OCI-LY1 (cell line): ENCODE results near the gene BPTF.

Source experiments
- H2AFZ ChIP-seq: fragments of 200-600 bp; sonication (generic), shearing (Covaris generic); 2 replicates; pipeline ENCODE4 v1.6.0; 2014; ENCODE audit warnings: antibody characterized with exemption, mild to moderate bottlenecking, low read length
- H3F3A ChIP-seq: fragments of 200-600 bp; sonication (generic), shearing (Covaris generic); 2 replicates; pipeline ENCODE4 v1.6.0; 2014; ENCODE audit warnings: mild to moderate bottlenecking, antibody characterized with exemption, low read length, moderate library complexity; ENCODE audit not compliant: insufficient read depth
- H3K27ac ChIP-seq: fragments of 200-600 bp; sonication (generic); 2 replicates; pipeline ENCODE4 v1.5.1; 2014; ENCODE audit warnings: low read length, mixed run types, mild to moderate bottlenecking, low read depth; ENCODE audit not compliant: poor library complexity, severe bottlenecking
- H3K27me3 ChIP-seq: fragments of 200-600 bp; sonication (generic); 2 replicates; pipeline ENCODE4 v1.6.0; 2014; ENCODE audit warnings: antibody characterized with exemption, mild to moderate bottlenecking, low read length, moderate library complexity; ENCODE audit not compliant: insufficient read depth
- H3K36me3 ChIP-seq: fragments of 200-600 bp; sonication (generic); 2 replicates; pipeline ENCODE4 v1.6.1; 2014; ENCODE audit warnings: mild to moderate bottlenecking, antibody characterized with exemption, low read length, moderate library complexity, mixed read lengths; ENCODE audit not compliant: insufficient read depth
- H3K4me1 ChIP-seq: fragments of 200-600 bp; sonication (generic); 2 replicates; pipeline ENCODE4 v1.5.1; 2014; ENCODE audit warnings: mild to moderate bottlenecking, low read length, moderate library complexity; ENCODE audit not compliant: insufficient read depth, severe bottlenecking
- H3K4me2 ChIP-seq: fragments of 200-600 bp; sonication (generic), shearing (Covaris generic); 2 replicates; pipeline ENCODE4 v1.6.1; 2014; ENCODE audit warnings: low read length
- H3K4me3 ChIP-seq: fragments of 200-600 bp; sonication (generic); 2 replicates; pipeline ENCODE4 v1.5.1; 2014; ENCODE audit warnings: low read length, low read depth, mild to moderate bottlenecking, mixed read lengths; ENCODE audit not compliant: poor library complexity, severe bottlenecking
- H3K79me2 ChIP-seq: fragments of 200-600 bp; shearing (Covaris generic); 2 replicates; pipeline ENCODE4 v1.6.1; 2016; ENCODE audit warnings: mixed run types, low read length, mixed read lengths; ENCODE audit not compliant: insufficient read depth
- H3K9ac ChIP-seq: fragments of 200-600 bp; sonication (generic), shearing (Covaris generic); 2 replicates; pipeline ENCODE4 v1.6.1; 2014; ENCODE audit warnings: mild to moderate bottlenecking, low read length, mixed read lengths
- H3K9me2 ChIP-seq: fragments of 200-600 bp; sonication (generic), shearing (Covaris generic); 2 replicates; pipeline ENCODE4 v1.6.1; 2014; ENCODE audit warnings: low read depth, mild to moderate bottlenecking, low read length, mixed read lengths
- H3K9me3 ChIP-seq: fragments of 200-600 bp; shearing (Covaris generic); 2 replicates; pipeline ENCODE4 v1.6.1; 2014; ENCODE audit warnings: low read length, mixed read lengths
- H4K20me1 ChIP-seq: fragments of 200-600 bp; sonication (generic), shearing (Covaris generic); 2 replicates; pipeline ENCODE4 v1.6.0; 2016; ENCODE audit warnings: mild to moderate bottlenecking, low read length; ENCODE audit not compliant: insufficient read depth
- EZH2 ChIP-seq: fragments of 200-600 bp; sonication (generic), shearing (Covaris generic); IDR thresholded peaks from 2 replicates; pipeline ENCODE4 v1.8.0; 2017; ENCODE audit warnings: borderline replicate concordance, mixed run types, mild to moderate bottlenecking, antibody characterized with exemption, low read length, moderate library complexity, mixed read lengths
- TF ChIP-seq, protein P1 (sequence below): fragments of 200-600 bp; sonication (generic), shearing (Covaris generic); IDR thresholded peaks from 2 replicates; pipeline ENCODE4 v1.5.1; 2017; ENCODE audit warnings: mild to moderate bottlenecking, antibody characterized with exemption, low read length, moderate library complexity, mixed read lengths

BPTF gene

DNA sequence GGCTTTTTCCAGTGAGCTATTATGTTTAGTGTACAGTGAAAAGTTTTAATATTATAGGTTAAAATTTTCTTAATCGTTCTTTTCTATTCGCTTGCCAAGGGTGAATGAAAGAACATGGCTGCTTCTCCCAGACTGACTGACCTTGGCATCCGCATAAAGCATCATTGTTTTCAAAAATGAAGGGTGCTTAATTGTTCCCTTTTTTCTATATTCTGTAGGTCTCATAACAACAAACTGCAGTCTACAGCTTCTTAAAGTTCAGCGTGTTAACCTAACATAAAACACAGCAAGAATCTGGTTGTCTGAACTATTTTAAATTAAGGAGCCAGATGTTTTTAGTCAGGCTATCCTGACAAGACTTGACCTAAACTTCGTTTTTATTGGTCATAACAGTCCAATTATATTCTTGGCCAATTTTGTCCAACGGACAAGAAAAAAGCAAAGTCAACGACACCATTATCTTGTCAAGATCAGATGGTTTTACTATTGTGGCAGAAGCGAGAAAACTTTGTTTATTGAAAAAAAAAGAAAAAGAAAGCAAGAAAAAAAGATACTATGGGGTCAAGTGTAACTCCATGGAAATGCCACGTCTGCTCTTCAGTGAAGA is 156.8 kb downstream of the BPTF start:
- H3K9me3 ChIP-seq: no peaks in the 10 kb centered on the region
- H2AFZ ChIP-seq: no peak overlapping the region
- peaks cover 32% of the 10 kb centered on the region for H3K36me3 ChIP-seq
- no peak overlapping the region for H3K4me2 ChIP-seq
- no peaks in the 10 kb centered on the region for H3K79me2 ChIP-seq
- no peak overlapping the region for H3K4me3 ChIP-seq
- no peaks in the 10 kb centered on the region for H4K20me1 ChIP-seq
- H3K9ac ChIP-seq: no peak overlapping the region
- H3K4me1 ChIP-seq: no peaks in the 10 kb centered on the region
- no peaks in the 10 kb centered on the region for H3F3A ChIP-seq
- no peak overlapping the region for H3K27ac ChIP-seq
- H3K27me3 ChIP-seq: no peaks in the 10 kb centered on the region
- TF ChIP-seq, protein P1, sequence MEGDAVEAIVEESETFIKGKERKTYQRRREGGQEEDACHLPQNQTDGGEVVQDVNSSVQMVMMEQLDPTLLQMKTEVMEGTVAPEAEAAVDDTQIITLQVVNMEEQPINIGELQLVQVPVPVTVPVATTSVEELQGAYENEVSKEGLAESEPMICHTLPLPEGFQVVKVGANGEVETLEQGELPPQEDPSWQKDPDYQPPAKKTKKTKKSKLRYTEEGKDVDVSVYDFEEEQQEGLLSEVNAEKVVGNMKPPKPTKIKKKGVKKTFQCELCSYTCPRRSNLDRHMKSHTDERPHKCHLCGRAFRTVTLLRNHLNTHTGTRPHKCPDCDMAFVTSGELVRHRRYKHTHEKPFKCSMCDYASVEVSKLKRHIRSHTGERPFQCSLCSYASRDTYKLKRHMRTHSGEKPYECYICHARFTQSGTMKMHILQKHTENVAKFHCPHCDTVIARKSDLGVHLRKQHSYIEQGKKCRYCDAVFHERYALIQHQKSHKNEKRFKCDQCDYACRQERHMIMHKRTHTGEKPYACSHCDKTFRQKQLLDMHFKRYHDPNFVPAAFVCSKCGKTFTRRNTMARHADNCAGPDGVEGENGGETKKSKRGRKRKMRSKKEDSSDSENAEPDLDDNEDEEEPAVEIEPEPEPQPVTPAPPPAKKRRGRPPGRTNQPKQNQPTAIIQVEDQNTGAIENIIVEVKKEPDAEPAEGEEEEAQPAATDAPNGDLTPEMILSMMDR: no peak
- no peak for TF ChIP-seq EZH2
- H3K9me2 ChIP-seq: no peaks in the 10 kb centered on the region

DNA sequence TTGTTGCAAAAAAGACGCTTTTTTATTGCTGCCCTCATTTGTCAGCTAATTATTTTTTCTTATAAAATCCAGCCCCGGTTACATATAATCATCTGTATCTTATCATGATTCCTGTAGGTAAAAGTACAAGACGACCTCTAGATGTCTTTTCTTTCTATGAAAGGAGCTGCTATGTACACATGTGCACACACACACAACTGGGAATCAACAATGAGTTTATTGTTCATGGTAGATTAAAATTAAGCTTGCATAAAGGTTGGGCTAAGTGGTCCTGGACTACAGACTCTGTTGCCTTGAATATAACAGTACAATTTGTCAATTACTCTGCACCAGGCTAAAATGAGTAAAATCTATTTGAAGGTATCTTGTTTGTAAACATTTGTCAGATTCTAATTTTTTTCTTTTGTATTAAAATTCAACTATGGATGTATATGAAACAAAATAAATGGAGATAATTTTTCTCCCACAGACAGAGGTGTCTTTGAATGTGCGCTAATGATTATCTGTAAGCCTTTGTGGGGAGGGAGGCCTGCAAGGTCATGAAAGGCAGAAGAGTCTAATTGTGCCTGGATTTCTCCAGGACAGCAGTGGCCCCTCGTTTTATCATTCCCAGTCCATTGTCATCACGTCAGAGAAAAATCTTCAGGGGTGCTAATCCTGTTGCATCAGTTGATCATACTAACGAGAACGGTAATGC is 157.5 kb downstream of the BPTF start:
- no peaks in the 10 kb centered on the region for H3F3A ChIP-seq
- H3K4me1 ChIP-seq: no peaks in the 10 kb centered on the region
- peaks cover 32% of the 10 kb centered on the region for H3K36me3 ChIP-seq
- no peak overlapping the region for H2AFZ ChIP-seq
- H3K9ac ChIP-seq: no peak overlapping the region
- H3K9me2 ChIP-seq: no peaks in the 10 kb centered on the region
- no peaks in the 10 kb centered on the region for H3K79me2 ChIP-seq
- H3K4me2 ChIP-seq: no peak overlapping the region
- H3K27ac ChIP-seq: no peak overlapping the region
- TF ChIP-seq, protein P1: no peak
- TF ChIP-seq EZH2: no peak
- H3K9me3 ChIP-seq: no peaks in the 10 kb centered on the region
- no peaks in the 10 kb centered on the region for H3K27me3 ChIP-seq
- H3K4me3 ChIP-seq: no peak overlapping the region
- no peaks in the 10 kb centered on the region for H4K20me1 ChIP-seq

DNA sequence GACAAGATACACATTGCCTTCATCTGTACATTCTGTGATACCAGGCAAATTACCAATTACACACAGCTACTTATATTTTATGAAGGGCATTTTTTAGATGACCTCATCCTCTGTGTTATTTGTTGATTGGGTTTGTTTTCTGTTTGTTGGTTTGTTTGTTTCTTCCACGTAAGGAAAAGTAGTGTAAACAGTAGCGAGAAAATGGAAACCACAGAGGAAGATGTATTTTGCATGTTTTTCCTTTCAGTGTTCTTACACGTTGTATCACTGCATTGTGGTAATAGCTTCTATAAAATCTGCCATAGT is 158.0 kb downstream of the BPTF start:
- TF ChIP-seq, protein P1: no peak
- TF ChIP-seq EZH2: no peak
- Histone ChIP-seq H3K4me3 (no peak overlapping the region), H3K27me3 (no peaks in the 10 kb centered on the region)

More for the DNA sequence above, 158.0 kb downstream of the BPTF start:
- Histone ChIP-seq H3K36me3 (peaks cover 32% of the 10 kb centered on the region), H3K9me3 (no peaks in the 10 kb centered on the region), H3F3A (no peaks in the 10 kb centered on the region), H3K4me1 (no peaks in the 10 kb centered on the region), H3K9me2 (no peaks in the 10 kb centered on the region), H3K9ac (no peak overlapping the region), H2AFZ (no peak overlapping the region), H3K4me2 (no peak overlapping the region), H3K27ac (no peak overlapping the region), H4K20me1 (no peaks in the 10 kb centered on the region), H3K79me2 (no peaks in the 10 kb centered on the region)
